ENCODE results near the gene TSC1. TPM values are rescaled to one million over a fixed set of nuclear protein-coding genes. Genes with fewer than 3 reads are reported as not detected.

The TSC1 gene
- total RNA-seq (10 to 100 TPM; 50.0 to 51.9 TPM), total RNA-seq (37.1 to 179 (median 98.8) reads per million in 172 experiments)
- 25.6 TPM for polyA plus RNA-seq (2013, experiment 1 of 2)
- polyA plus RNA-seq (2013, experiment 2 of 2): 40.6 TPM

DNA sequence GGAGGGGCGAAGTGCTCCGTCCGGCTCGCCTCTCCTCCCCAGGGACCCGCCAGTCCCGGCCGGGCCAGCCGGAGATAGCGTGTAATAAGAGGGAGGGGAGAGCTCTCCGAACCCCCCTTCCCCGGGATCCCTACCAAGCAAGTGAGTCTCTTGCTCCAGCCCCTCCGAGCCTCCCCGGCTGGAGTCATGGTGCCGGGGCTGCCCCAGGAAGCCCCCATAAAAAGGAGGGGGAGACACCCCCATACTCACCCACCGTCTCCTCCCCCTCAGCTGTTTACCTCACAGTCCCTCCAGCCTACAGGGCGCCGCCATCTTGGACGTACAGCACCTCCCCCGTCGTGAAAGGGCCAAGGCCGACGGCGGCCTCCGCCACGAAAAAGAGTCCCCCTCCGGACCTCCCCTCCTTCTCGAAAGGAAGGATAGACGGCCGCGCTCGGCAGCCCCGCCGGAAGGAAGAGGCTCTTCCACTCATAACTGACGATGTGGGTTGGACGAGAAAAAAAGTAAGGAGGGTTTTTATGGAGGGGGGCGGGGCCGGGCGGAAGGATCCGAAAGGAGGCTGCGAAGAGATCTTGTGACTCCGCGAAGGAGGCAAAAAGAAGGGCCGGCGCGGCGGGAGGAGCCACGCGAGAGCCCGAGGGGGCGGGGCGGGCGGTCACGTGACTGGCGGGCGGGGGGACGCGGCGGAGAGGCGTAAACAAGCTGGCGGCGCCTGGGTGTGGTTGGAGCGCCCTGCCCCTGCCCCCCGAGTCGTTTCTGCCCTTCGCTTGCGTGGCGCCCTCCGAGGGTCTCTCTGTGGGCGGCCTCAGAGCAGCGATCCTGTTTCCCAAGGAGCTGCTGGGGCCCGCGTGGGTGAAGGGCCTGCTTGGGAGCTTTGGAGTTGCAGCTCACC is at the start of gene TSC1:
TSS of gene TSC1 (minus strand) at position 323 of the 892 bp plus-strand sequence. CDS start 15,744 bp downstream, outside the sequence.
- Histone ChIP-seq H3K9me3 (ENCODE audit: control insufficient read depth in 1 of 2, insufficient read depth in 1 of 2, low read length in 2 of 2) (no peaks in the 10 kb centered on the region), H3K36me3 (ENCODE audit: insufficient read depth, low read length) (no peaks in the 10 kb centered on the region), H3K27me3 (ENCODE audit: control insufficient read depth in 1 of 2, insufficient read depth in 2 of 2, low read length in 2 of 2) (no peaks in the 10 kb centered on the region), H3K27ac (ENCODE audit: low read depth in 1 of 2, low read length in 2 of 2) (peak within 1 kb of the TSS; percentile 98 to 99), H3K4me1 (ENCODE audit: insufficient read depth, low read length) (peaks cover 24% of the 10 kb centered on the region), H3K4me3 (ENCODE audit: low read length) (peak within 1 kb of the TSS; percentile 96)
- peaks cover 23% of the 10 kb centered on the region for H3K4me1 Mint-ChIP-seq (ENCODE audit: low read depth)
- H3K9me3 Mint-ChIP-seq: no peaks in the 10 kb centered on the region
- ChIA-PET CTCF (no interaction called here), POLR2A (interaction anchor here (0.5 to 2.9 kb wide), 18 partner anchors 9 to 1819 kb away, joined by 3 to 31 read pairs (median 4); partner anchors contain the start of genes DDX31, GTF3C4, GTF3C5 and NUP214)
- H3K4me3 Mint-ChIP-seq: peak within 1 kb of the TSS; percentile 91
- ATAC-seq (ENCODE audit: poor library complexity): peak; percentile 87
- H3K36me3 Mint-ChIP-seq (ENCODE audit: low read depth): peaks cover 11% of the 10 kb centered on the region
- peak within 1 kb of the TSS; percentile 97 for H3K27ac Mint-ChIP-seq
- H3K27me3 Mint-ChIP-seq: no peaks in the 10 kb centered on the region
- TF ChIP-seq, protein P1, sequence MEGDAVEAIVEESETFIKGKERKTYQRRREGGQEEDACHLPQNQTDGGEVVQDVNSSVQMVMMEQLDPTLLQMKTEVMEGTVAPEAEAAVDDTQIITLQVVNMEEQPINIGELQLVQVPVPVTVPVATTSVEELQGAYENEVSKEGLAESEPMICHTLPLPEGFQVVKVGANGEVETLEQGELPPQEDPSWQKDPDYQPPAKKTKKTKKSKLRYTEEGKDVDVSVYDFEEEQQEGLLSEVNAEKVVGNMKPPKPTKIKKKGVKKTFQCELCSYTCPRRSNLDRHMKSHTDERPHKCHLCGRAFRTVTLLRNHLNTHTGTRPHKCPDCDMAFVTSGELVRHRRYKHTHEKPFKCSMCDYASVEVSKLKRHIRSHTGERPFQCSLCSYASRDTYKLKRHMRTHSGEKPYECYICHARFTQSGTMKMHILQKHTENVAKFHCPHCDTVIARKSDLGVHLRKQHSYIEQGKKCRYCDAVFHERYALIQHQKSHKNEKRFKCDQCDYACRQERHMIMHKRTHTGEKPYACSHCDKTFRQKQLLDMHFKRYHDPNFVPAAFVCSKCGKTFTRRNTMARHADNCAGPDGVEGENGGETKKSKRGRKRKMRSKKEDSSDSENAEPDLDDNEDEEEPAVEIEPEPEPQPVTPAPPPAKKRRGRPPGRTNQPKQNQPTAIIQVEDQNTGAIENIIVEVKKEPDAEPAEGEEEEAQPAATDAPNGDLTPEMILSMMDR (IDR thresholded peaks at IDR 0.05): no peak
- peak; percentile 96 to 99 (median 98) for DNase-seq
- intact Hi-C loops (cut with DNase I, micrococcal nuclease): loop anchor here in 1 of 2 experiments (1.0 to 10.0 kb wide), 9 partner anchors 66 to 1193 kb away; partner anchors contain the start of genes AK8, DDX31, GTF3C5 and SETX

DNA sequence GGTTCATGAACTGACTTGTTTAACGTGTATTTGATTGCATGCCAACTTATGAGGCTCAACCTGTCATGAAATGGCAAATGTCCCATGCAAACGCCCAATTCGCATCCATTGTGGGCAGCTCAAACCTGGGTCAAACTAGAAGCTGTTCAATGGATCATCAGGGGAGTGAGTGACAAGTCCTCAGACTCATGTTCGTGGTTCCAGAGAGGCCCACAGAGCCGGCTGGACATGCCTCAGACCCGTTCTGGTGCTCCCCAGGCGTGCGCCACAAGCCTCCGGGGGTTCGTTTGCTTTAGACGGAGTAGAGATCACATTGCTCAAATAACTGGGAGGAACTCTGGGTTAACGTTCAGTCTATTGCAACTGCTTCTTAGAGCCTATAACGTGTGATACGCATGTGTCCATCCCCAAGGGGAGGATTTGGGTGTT is 49.1 kb upstream of the TSC1 start:
- DNase-seq (no peak), ATAC-seq (ENCODE audit: poor library complexity) (no peak)
- Histone ChIP-seq H3K36me3 (ENCODE audit: insufficient read depth, low read length) (no peaks in the 10 kb centered on the region), H3K4me3 (ENCODE audit: low read length) (no peak overlapping the region), H3K9me3 (ENCODE audit: control insufficient read depth in 1 of 2, insufficient read depth in 1 of 2, low read length in 2 of 2) (peaks cover 0 to 7% of the 10 kb centered on the region in 2 experiments), H3K4me1 (ENCODE audit: insufficient read depth, low read length) (peaks cover 7% of the 10 kb centered on the region), H3K27me3 (ENCODE audit: control insufficient read depth in 1 of 2, insufficient read depth in 2 of 2, low read length in 2 of 2) (peaks cover 18 to 19% of the 10 kb centered on the region in 2 experiments), H3K27ac (ENCODE audit: low read depth in 1 of 2, low read length in 2 of 2) (no peak overlapping the region)
- H3K27me3 Mint-ChIP-seq: peaks cover 48% of the 10 kb centered on the region
- H3K4me1 Mint-ChIP-seq (ENCODE audit: low read depth): no peaks in the 10 kb centered on the region
- TF ChIP-seq, protein P1 (IDR thresholded peaks at IDR 0.05): no peak
- ChIA-PET CTCF (no interaction called here), POLR2A (no interaction called here)
- H3K27ac Mint-ChIP-seq: no peak overlapping the region
- no peak overlapping the region for H3K4me3 Mint-ChIP-seq
- no peaks in the 10 kb centered on the region for H3K36me3 Mint-ChIP-seq (ENCODE audit: low read depth)
- H3K9me3 Mint-ChIP-seq: no peaks in the 10 kb centered on the region
- intact Hi-C loops (cut with DNase I, micrococcal nuclease): no loop called here

DNA sequence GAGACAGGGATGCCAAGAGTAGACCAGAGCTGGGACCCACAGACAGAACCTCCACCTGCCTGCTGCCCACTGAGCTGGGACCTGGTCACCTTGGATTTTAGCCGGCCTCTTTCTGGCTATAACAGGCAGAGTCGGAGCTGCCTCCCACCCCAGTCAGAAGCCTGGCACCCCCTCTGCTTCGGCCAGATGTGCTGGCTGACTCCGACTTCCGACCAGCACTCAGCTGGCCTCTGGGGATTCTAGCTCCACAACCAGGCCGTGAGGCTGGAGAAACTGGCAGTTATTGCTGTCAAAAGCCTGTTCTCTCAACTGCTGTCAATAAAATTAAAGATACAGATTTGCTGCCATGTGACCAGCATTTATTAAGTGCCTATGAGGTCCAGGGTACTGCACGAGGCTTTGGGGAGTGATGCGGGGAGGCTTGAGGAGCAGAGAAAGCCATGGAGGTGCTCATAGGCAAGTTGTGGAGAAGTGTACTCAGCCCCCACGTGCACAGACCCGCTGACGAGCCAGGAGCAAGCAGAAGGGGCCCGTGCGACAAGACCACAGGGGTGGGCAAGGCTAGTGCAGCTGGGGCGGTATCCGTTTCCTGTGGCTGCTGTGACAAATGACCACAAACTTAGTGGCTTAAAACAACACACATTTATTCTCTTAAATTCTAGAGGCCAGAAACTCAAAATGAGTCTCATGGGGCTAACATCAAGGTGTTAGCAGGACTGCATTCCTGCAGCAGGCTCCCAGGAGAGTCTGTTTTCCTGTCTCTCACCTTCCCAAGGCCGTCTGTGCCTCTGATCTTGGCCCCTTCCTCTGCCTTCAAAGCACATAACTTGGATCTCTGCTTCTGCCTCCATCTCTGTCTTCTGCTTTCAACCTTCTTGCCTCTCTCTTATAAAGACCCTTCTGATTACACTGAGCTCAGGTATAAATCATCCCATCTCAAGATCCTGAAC is 47.2 kb upstream of the TSC1 start:
- Mint-ChIP-seq H3K9me3 (no peaks in the 10 kb centered on the region), H3K4me1 (ENCODE audit: low read depth) (no peaks in the 10 kb centered on the region), H3K27ac (no peak overlapping the region), H3K4me3 (no peak overlapping the region), H3K27me3 (peaks cover 57% of the 10 kb centered on the region), H3K36me3 (ENCODE audit: low read depth) (no peaks in the 10 kb centered on the region)
- ChIA-PET CTCF (no interaction called here), POLR2A (no interaction called here)
- Histone ChIP-seq H3K4me1 (ENCODE audit: insufficient read depth, low read length) (peaks cover 7% of the 10 kb centered on the region), H3K27me3 (ENCODE audit: control insufficient read depth in 1 of 2, insufficient read depth in 2 of 2, low read length in 2 of 2) (peaks cover 18 to 23% of the 10 kb centered on the region in 2 experiments), H3K9me3 (ENCODE audit: control insufficient read depth in 1 of 2, insufficient read depth in 1 of 2, low read length in 2 of 2) (peaks cover 0 to 12% of the 10 kb centered on the region in 2 experiments), H3K27ac (ENCODE audit: low read depth in 1 of 2, low read length in 2 of 2) (no peak overlapping the region), H3K4me3 (ENCODE audit: low read length) (no peak overlapping the region), H3K36me3 (ENCODE audit: insufficient read depth, low read length) (no peaks in the 10 kb centered on the region)
- TF ChIP-seq, protein P1 (IDR thresholded peaks at IDR 0.05): no peak
- DNase-seq (no peak), ATAC-seq (ENCODE audit: poor library complexity) (no peak)
- intact Hi-C loops (cut with DNase I, micrococcal nuclease): no loop called here

All from CD4-positive, alpha-beta T cell (primary cell).